Hematopoietic multipotent progenitor cell treated with erythropoietin and hydrocortisone succinate and interleukin-3 and kit ligand, for 4 days (in vitro differentiated cells): ENCODE data around the gene GAB3.

Experiments used
- DNase-seq: peaks from one replicate; pipeline ENCODE4 v3.0.0-alpha.2; 2015

GAB3 gene

DNA sequence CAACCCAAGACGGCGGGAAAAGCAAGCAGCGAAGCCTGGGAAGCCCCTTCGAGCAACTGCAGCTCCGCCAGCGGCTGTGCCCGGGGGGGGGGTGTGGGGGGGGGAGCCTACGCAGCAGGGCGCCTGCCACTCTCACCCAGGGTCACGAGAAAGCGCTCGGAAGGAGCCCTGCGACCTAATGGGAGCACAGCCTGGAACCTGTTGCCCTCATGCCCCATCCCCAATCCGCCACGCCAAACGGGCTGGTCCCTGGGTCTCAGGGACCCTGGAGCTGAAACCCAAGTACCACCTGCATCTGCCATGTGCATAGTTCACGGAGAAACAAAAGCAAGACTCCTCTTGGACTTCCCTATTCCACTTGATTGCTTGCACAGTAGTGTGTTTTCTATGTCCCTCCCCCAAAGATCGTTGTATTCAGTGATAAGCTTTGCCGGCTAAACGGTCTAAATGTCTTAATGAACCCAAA is 359 bp upstream of the GAB3 start:
- peak; percentile 86 for DNase-seq

DNA sequence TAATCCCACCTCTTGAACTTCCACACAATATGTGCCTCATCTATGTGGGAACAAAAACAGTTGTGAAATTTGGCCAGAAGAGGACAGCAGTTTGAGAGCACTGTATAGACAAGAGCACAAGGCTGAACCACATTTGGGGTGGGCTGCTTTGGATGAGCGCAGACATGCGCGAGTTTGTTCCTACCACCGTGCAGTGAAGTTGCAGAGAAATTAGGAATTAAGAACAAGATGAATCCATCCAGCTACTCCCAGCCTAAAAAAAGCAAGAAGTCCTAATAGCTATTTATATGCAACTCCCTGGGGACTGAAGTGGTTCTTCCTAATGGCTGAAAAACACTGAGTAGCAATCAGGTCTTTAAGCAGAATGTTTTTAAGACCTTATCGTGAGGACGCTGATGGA is 1.0 kb downstream of the GAB3 start:
- peak; percentile 60 for DNase-seq

DNA sequence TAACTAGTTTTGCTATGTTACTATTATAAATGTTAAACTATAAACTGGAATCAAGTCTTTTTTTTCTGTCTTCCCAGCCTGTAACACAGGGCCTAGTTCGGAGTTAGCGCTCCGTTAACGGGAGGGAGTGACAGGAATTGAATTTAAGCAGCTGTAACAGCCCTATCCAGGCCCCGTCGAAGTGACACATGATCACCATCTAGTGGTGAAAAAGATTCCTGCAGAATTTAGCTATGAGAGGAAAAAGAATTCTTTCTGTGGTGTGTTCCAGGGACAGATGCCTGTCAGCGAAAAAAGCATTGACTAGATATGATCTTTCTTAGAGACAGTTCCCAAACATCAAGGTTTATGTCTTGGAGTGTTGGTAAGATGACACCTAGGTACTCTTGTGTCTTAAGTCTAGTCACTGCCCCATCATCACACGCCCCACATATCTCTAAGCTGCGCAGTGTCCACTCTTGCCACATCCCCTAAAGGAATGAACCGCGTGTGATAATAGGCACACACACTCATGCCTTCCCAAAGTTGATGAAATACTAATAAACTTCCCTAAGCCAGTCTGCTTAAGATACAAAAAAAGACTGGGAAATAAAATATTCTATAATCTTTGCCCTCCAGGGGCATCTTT is 2.1 kb downstream of the GAB3 start:
- DNase-seq, result peak; percentile 85

DNA sequence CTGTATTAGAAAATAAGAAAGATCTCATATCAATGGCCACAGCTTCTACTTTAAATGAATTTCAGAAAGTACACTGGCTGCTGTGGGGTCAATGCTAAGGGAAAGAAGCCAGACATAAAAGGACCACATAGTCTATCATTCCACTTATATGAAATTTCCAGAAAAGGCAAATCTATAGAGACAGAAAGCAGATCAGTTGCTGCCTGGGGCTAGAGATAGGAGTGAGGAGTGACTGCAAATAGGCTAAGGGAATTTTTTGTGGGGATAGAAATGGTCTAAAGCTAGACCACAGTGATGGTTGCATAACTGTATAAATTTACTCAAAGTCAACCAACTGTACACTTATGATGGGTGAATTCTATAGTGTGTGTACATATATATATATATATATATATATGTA is 8.3 kb downstream of the GAB3 start:
- peak; percentile 45 for DNase-seq

DNA sequence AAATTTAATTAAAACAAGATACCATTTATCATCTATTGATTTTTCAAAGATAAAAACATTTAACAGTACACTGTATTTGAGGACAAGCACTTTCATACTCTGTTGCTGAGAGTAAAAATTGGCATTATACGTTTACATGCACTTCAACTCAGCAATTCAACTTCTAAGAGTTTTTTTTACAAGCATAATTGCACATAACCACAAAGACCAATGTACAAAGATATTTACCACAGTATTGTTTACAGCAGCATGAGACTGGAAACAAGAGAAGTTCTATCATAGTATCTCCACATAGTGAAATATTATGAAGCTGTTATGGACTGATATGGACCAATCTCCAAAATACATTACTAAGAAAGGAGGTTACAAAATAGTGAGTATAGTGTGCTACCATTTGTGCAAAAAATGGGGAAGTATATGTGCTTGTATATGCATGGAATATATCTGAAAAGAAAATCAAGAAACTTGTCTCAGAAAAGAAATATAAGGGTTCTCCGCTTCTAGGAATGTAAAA is 10.9 kb downstream of the GAB3 start:
- DNase-seq, result peak; percentile 71

DNA sequence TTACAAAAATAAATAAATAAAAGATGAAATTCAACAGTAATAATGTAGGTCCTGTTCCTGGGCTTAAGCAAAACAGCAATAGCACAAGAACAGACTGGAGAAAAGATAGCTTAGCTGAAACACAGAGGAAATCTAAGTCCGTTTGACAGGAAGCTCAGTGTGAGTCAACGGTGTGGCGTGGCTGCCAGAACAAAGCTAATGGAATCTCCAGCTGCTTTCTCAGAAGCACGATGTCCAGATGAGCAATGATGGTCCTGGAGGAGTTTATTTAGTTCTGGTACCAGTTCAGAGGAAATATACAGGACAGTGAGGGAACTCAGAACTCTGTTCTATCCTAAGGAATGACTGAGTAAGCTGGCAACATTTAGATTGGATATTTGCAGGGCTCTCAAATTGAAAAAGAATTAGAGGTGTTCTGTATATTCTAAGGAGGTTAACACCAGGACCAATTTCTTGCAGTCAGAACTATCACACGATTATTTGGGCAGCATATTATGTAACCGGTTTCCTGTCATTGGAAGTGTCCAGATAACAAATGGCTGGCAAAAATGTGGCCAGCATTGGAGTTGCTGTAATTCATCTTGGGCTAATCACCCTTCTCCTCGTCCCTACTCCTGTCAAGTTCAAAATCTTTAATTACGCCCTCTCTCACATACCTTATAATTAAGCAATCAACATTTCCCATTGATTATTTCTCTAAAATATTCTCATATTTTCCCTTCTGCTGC is 12.7 kb downstream of the GAB3 start:
- peak; percentile 66 for DNase-seq

DNA sequence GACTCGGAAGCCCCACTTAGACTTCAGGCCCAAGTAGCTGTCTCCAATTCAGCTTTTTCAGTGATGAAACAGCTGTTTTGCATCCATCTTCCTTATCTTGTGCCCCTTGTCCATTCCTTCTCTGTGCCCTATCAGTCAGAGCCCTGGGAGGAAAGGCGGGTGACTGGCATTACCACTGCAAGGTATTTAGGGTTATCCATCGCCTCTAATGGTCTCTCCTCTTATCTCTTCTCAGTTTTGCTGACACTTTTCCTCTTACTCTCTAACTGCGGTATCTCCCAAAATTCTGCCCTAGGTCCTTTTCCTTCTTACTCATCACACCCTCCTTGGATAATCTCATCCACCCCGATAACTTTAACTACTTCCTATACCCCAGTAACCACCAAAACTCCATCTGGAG is 13.7 kb downstream of the GAB3 start:
- DNase-seq, result peak; percentile 63

DNA sequence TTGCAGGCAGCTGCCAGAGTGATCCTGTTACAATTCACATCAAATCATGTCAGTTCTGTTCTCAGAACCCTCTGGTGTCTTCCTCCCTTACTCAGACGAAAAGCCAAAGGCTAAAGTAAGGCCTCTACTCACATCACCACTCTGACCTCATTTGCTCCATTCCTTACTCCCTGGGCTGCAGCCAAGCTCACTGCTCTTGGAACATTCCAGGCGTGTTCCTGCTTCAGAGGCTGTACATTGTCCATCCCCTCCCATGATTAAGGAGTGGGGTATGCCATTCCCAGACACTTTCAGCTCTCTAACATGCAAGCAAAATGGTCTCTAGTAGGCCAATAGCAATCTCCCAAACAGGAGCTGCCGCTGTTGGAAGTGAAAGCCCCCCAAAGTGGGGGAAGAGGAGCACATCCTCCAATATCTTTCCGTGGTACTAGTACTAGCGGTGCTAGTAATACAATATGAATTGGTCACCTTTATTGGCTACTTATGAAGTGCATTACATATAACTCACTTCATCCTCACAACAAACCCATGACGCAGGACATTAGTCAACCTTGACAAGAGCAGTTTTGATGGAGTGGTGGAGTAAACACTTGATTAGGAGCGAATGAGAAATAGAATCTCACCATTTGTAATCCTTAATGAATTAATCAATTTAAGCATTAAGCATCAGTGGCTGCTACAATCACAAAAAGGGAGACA is 15.0 kb downstream of the GAB3 start:
- DNase-seq, result no peak

DNA sequence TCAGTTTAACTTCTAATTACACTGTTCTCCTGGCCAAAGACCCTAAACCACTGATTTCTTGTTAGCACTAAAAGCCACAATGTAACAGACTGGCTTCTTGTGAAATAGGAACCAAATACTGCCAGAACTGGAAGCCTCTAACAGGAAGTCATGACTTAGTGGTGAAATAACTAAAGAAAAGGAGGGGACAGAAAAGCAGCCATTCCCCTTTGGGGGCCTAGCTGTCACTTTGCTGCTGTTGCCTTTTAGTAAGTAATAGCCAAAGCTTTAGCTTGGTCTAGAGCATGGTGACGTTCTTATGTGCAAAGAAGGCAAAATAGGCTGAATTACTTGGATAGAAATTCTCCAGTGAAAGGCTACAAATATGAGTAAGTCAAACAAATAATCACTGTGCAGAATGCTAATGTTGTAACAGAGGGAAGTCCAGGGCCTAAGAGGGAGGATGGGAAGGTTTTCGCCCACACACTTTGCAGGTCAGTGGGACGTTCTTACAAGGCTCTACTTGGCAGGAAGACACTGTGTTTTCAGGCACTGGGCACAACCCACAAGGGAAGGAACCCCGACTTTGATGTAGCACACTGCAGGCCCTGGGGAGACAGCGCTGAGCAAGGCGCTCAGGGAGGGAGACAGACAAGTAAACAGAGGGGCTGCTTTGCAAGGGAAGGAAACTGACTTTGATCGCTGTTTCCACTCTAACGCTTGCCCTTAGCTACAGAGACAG is 16.7 kb downstream of the GAB3 start:
- peak; percentile 77 for DNase-seq

DNA sequence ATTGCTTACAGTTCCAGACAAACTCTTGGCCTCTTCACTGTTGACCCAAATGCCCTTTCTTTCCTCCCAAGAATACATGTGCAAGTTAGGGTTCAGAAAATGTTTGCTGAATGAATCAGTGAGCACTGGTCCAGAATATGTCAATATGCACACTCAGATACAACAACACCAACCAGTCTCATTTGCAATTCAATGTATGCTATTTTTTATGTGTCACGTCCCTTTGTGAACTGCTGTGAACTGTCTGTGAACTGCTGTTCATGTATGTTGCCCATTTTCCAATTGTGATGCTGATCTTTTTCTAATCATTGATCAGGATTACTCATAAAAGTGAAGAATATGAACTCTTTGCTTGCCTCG is 17.8 kb downstream of the GAB3 start:
- DNase-seq, result no peak

DNA sequence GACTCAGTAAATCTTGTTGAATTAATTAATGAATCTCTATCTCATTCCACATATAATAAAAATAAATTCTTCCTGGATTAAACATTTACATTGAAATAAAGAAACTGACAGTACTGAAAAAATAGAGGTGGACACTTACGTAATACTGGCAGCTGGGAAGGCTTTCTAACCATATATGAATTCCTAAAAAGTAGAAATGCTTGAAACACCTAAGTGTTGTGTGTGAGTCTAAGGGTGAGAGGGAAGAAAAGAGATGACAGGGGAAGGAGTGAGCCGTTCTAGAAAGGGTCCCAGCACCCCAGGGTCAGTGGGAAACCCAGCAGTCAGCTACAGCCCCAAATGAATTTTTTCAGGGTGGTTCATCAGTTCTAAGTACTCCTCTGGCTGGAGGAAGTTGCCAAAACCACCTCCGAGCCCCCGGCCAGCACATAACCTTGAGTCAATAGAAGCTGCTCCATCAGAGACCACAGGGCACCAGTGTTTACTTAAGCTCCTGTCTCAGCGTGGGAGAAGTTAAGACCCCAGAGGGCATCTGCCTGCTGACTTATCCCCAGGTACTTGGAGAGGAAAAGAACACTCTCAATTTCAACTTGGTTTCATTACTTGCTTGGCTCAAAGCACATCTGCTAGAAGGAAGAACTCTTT is 18.3 kb downstream of the GAB3 start:
- DNase-seq, result peak; percentile 53

DNA sequence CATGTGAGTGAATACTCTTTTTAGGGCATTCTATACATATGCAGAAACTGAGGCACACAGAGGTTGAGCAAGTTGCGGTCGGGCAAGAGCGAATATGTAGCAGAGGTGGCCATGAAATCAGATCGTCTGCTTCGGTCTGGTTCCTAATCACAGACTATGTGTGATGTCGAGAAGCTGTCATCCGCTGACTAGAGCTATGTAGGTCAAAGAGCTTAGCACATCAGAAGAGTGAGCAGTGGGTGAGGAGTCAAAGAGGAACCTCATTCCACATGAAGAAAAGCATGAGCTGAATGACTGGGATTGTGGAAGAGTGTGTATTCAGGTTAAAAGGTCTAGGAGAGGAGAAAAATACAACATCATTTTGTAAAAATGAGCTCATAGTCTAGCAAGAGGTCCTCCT is 19.0 kb downstream of the GAB3 start:
- no peak for DNase-seq

DNA sequence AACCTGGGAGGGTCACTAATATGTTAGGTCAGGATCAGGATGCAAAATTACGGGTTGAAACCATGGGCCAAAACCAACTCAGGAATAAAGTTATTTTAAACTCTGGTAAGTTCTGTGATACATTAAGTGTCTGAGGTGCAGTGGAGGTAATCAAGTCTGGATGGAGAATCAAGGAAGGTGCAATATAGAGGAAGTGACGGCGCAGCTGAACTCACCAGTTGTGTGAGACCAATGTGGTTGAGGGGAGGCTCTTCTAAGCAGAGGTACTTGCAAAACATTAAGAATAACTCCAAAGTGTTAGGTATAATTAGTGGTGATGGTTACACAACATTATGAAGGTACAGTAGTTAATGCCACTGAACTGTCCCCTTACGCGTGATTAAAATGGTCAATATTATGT is 19.7 kb downstream of the GAB3 start:
- DNase-seq, result no peak

DNA sequence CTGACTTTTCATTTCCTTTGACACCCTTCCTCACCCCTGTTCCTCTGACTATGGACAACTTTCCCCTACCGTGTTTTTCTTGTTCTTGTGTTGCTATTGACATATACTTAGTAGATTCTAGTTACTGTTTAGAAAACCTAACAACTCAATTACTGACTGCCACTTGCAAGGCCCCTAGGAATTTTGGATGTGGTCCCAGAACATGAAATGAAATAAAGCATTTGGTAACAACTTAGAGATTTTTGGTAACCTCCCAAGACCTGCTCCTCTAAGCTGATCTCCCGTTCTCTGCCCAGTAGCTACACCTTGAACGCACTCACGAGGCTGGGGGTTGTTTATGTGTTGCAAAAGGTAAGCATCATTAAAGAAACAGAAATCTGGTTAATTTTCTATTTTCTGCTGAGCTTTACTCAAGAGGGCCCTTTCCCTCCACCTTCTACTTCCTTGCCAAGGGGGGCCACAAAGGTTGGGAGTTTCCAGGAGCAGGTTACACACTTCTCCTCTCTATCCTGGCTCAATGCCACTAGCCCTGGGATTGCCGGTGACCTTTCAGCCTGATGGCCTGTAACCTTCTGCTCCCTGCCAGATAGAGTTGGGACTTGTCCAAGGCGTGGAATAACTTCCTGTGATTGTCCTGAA is 20.5 kb downstream of the GAB3 start:
- DNase-seq, result no peak

DNA sequence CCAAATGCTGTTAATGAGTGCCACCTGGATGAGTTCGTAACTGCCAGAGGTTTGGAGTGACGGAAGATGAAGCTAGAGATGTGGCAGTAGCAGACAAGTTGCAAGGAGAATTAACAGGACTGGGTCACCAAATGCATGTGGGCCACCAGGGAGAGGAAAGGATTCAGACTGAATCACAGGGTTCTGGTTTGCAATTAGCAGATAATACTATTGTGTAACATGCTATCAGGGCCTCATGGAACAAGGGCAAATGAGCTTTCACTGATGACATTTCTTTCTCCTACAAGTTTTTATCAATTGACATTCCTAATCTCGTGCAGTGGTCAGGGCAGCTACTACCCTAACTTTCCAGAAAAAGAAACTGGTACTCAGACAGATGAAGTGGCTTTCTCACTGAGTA is 21.4 kb downstream of the GAB3 start:
- no peak for DNase-seq

DNA sequence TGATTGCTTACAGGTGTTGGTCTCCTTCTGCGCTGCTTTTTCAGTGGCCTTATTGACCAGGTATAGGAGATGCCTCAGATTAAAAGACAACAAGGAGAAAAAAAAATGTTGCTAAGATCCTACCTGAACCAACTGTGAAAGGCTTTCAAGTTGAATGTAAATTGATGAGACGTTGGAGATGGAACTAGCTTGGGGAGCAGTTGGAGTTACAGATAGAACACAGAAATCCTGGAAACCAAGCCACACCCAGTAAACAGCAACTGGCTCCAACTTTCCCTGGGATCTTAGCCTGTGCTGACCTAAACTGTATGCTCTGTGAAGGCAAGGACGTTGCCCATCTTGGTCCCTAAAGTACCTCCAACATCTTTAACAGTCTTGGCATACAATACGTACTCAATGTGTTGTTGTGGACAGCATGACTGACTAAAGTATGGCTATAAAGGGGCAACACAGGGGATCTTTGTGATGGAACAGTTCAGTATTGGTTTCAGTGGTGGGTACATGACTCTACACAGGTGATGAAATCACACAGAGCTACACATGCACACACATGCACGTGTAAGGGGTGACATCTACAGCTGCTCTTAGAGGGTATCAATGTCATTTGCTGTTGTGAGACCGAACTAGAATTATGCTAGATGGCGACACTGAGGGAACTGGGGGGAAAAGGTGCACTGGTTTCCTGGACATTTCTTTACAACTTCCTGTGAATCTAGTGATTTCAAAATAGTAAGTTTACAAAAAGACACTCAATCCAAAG is 22.3 kb downstream of the GAB3 start:
- DNase-seq, result no peak

DNA sequence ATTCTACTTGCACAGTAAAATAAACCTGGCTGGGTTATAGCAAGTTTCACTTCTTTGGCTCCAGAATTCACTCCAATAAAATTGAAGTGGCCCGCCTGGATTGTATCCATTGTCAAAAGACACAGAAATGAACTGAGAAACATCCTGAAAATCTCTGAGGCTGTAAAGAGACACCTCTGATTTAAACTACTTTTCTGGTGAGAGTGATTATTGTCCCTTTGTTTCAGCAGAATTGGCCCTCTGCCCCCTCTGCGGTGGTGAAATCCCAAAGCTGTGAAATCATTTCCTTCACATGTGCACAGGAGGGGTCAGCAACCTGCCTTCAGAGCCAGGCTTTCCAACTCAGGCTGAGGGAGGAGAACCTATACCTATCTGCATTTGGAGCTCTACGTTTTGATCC is 23.0 kb downstream of the GAB3 start:
- DNase-seq, result no peak

DNA sequence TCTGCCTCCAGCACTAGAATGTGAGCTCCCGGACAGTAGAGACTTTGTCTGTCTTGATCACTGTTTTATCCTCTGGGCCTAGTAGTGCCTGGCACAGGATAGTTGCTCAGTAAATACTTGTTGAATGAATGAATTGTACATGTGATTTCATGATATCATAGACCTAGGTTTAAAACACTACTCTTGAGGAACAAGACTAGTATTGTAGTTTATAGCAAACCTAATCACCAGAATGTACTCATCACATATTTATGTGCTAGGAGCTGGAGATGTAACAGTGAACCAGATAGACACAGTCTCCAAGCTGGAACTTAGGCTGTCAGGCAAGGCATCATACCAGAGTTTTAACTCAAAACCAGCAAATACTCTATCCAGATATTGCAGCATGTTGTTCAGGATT is 23.5 kb downstream of the GAB3 start:
- no peak for DNase-seq

DNA sequence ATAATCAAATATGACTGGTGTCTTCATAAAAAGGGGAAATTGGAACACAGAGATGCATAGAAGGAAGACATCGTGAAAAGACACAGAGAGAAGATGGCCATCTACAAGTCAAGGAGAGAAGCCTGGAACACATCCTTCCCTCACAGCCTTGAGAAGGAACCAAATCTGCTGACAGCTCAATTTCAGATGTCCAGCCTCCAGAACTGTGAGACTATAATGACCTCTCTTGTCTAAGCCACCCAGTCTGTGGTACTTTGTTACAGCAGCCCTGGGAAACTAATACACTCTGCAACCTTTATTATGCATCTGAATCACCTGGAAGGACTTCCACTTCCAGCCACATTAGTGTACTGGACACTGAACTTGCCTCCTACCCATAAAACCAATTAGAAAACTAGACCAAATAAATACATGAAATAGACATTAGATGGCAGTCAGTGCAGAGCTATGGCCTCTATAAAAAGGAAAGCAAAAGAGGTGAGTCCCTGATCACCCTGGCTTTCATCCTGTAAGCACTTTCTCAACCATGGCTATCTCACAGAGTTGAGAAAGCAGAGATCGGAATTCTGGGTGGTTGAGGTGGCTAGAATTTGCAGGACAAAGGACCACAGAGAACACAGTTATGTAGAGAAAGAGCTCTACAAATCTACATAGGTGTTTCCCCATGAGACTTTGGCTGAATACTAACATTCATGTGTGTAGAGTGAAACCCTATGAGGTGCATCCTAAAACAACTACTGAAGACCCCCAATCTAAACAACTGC is 25.7 kb downstream of the GAB3 start:
- no peak for DNase-seq

DNA sequence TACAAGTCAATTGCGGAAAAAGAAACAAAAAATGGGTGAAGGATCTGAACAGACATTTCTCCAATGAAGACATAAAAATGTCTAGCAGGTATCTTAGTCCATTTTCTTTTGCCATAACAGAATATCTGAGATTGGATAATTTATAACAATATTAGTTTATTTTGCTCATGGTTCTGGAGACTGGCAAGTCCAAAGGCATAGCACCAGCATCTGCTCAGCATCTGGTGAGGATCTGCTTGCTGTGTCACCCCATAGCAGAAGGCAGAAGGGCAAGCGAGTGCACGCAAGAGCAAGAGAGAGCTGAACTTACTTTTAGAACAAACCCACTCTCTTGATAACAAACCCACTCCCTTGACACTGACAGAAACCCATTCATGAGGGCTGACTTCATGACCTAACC is 29.7 kb downstream of the GAB3 start:
- DNase-seq, result no peak

DNA sequence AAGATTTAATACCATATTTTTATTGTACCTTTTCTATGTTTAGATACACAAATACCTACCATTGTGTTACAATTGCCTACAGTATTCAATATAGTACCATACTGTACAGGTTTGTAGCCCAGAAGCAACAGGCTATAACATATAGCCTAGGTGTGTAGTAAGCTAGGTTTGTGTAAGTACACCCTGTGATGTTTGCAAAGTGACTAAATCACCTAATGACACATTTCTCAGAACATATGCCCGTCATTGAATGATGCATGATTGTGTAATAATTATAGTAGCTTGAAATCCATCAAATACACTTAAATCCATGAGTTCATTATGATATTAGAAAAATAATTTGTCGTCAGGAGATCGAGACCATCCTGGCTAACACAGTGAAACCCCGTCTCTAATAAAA is 30.8 kb downstream of the GAB3 start:
- no peak for DNase-seq
